CD8-positive, alpha-beta memory T cell (primary cell): Measurements from ENCODE around the gene DCDC2C. TPM values are rescaled to one million over a fixed set of nuclear protein-coding genes. Genes with fewer than 3 reads are reported as not detected.

Source experiments
- CTCF ChIA-PET: fragments of 350-600 bp; sonication (Branson Sonifier 250); formaldehyde crosslinking; loops from one replicate; lab custom pipeline; 2021; ENCODE audit warnings: antibody characterized with exemption; lab: Charles Lee
- POLR2A ChIA-PET: fragments of 350-600 bp; sonication (Branson Sonifier 250); formaldehyde crosslinking; loops from one replicate; lab custom pipeline; 2021; ENCODE audit warnings: antibody characterized with exemption; lab: Charles Lee
- DNase-seq, 5 donors: peaks; one replicate each; pipeline versions ENCODE4 v3.0.0 to v3.0.0-alpha.2; 2020 to 2022; ENCODE audit warnings: mixed read lengths in 1 of 5
- H3K27ac ChIP-seq: one replicate; pipeline ENCODE4 v1.7.0; 2013; ENCODE audit warnings: low read depth, mild to moderate bottlenecking, low read length, moderate library complexity
- H3K27me3 ChIP-seq: 2 replicates; pipeline ENCODE4 v1.7.0; 2013; ENCODE audit warnings: low read length, mild to moderate bottlenecking; ENCODE audit not compliant: insufficient read depth, poor library complexity, severe bottlenecking
- H3K36me3 ChIP-seq: 2 replicates; pipeline ENCODE4 v1.7.0; 2013; ENCODE audit warnings: mild to moderate bottlenecking, low read length, moderate library complexity; ENCODE audit not compliant: insufficient read depth
- H3K4me1 ChIP-seq: 2 replicates; pipeline ENCODE4 v1.7.0; 2013; ENCODE audit warnings: mild to moderate bottlenecking, low read length, moderate library complexity; ENCODE audit not compliant: insufficient read depth
- H3K4me3 ChIP-seq: 2 replicates; pipeline ENCODE4 v1.7.0; 2013; ENCODE audit warnings: mild to moderate bottlenecking, low read length
- H3K9me3 ChIP-seq: 2 replicates; pipeline ENCODE4 v1.7.0; 2013; ENCODE audit warnings: mild to moderate bottlenecking, low read length
- H3K27ac Mint-ChIP-seq, 8 donors: one replicate each; pipeline ENCODE4 v1.8.0; 2020 to 2021; ENCODE audit warnings: mixed read lengths in 8 of 8, mild to moderate bottlenecking in 6 of 8, inconsistent platforms in 3 of 8, moderate library complexity in 3 of 8
- H3K27me3 Mint-ChIP-seq, 2 donors: one replicate each; pipeline ENCODE4 v1.8.0; 2020 to 2021; ENCODE audit warnings: mixed read lengths in 2 of 2, mild to moderate bottlenecking in 1 of 2, moderate library complexity in 1 of 2
- H3K36me3 Mint-ChIP-seq, 3 donors: one replicate each; pipeline ENCODE4 v1.8.0; 2020 to 2021; ENCODE audit warnings: mixed read lengths in 3 of 3, inconsistent platforms in 1 of 3, mild to moderate bottlenecking in 1 of 3
- H3K4me1 Mint-ChIP-seq, 3 donors: one replicate each; pipeline ENCODE4 v1.8.0; 2020 to 2021; ENCODE audit warnings: mixed read lengths in 3 of 3, inconsistent platforms in 1 of 3, mild to moderate bottlenecking in 1 of 3
- H3K4me3 Mint-ChIP-seq, 7 donors: one replicate each; pipeline ENCODE4 v1.8.0; 2020 to 2021; ENCODE audit warnings: mixed read lengths in 7 of 7, mild to moderate bottlenecking in 6 of 7, moderate library complexity in 4 of 7, inconsistent platforms in 2 of 7
- H3K9me3 Mint-ChIP-seq, 5 donors: one replicate each; pipeline ENCODE4 v1.8.0; 2020 to 2022; ENCODE audit warnings: mixed read lengths in 5 of 5, mild to moderate bottlenecking in 3 of 5, moderate library complexity in 2 of 5, inconsistent platforms in 1 of 5
- polyA plus RNA-seq: library from polyadenylated mRNA; unstranded; fragments of 300-500 nt; fragmentation: Illumina TruSeq; gene quantifications from one replicate; pipeline ENCODE4 v1.2.3, GENCODE V29; 2021
- total RNA-seq, 2 experiments: library from RNA; stranded (reverse); gene quantifications; one replicate each; pipeline ENCODE4 v1.2.3, GENCODE V29; 2021

Gene DCDC2C
- total and polyA plus RNA-seq, 3 experiments from 2014 or later = not detected

DNA sequence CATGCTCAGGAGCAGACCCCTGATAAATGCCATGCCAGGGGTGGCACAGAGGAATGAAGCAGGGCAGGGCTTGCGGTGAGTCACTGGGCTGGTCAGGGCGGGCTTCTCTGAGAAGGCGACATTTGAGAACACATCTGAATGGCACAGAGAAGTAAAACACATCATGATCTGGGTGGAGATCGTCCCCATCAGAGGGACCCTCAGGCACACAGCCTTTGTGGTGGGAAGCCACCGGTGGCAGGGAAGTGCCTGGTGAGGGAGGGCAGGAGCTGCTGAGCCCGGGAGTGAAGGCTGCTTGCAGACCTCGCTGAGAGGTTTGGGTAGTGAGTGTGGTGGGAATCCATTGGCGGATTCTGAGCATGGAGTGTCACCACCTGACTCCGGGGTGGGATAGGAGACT, 44.5 kb downstream of the DCDC2C start:
- Mint-ChIP-seq H3K4me1 (no peaks in the 10 kb centered on the region), H3K27ac (no peak overlapping the region), H3K9me3 (no peaks in the 10 kb centered on the region), H3K27me3 (peaks cover 0 to 12% of the 10 kb centered on the region in 2 donors), H3K4me3 (no peak overlapping the region), H3K36me3 (no peaks in the 10 kb centered on the region)
- Histone ChIP-seq H3K36me3 (no peaks in the 10 kb centered on the region), H3K4me1 (no peaks in the 10 kb centered on the region), H3K27ac (no peak overlapping the region), H3K9me3 (no peaks in the 10 kb centered on the region), H3K4me3 (no peak overlapping the region), H3K27me3 (no peaks in the 10 kb centered on the region)
- CTCF ChIA-PET = no interaction called here
- DNase-seq = no peak
- POLR2A ChIA-PET = no interaction called here

DNA sequence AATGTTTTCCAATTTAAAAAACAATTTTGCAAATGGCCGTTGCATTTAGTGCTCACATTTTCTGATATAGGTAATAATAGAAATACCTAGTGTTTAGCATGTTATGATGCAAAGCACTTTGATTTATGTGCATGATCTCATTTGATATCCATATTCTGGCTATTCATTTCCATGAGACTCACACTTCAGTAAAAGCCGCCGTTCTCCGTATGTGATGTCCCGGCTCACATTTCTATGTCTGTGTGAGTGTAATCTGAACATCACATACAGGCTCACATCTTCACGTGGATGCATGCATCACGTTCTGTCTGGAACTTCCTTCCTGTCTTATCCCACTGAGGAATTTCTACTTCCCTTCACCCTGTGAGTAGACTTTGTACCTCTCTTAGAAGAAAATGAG, 45.8 kb downstream of the DCDC2C start:
- Mint-ChIP-seq H3K4me3 (no peak overlapping the region), H3K4me1 (no peaks in the 10 kb centered on the region), H3K9me3 (no peaks in the 10 kb centered on the region), H3K36me3 (no peaks in the 10 kb centered on the region), H3K27ac (no peak overlapping the region), H3K27me3 (peaks cover 0 to 12% of the 10 kb centered on the region in 2 donors)
- no peaks in the 10 kb centered on the region for H3K4me1 ChIP-seq
- no peaks in the 10 kb centered on the region for H3K27me3 ChIP-seq
- H3K36me3 ChIP-seq = no peaks in the 10 kb centered on the region
- ChIA-PET CTCF (no interaction called here), POLR2A (no interaction called here)
- no peak overlapping the region for H3K4me3 ChIP-seq
- H3K9me3 ChIP-seq = no peaks in the 10 kb centered on the region
- DNase-seq = no peak
- no peak overlapping the region for H3K27ac ChIP-seq

DNA sequence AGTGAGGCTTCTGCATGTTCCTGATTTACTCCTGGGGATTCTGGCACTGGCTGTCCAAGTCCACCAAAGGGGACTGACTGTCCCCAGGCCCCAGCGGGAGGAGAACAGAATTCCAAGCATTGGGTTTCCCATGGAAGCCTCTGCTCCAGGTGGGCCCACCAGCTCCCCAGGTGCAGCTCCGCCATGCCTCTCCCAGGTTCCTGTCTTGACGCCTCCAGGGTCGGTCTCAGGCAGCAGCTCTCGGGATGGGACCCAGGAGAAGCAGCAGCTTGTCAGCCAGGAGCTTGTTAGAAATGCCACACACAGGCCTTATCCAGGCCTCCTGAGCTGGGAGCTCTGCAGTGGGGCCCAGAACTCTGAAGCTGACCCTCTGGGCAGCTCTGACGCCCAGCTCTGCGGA, 47.9 kb downstream of the DCDC2C start:
- Mint-ChIP-seq H3K36me3 (no peaks in the 10 kb centered on the region), H3K27ac (no peak overlapping the region), H3K9me3 (no peaks in the 10 kb centered on the region), H3K4me1 (no peaks in the 10 kb centered on the region), H3K4me3 (no peak overlapping the region), H3K27me3 (peaks cover 0 to 12% of the 10 kb centered on the region in 2 donors)
- DNase-seq = no peak
- ChIA-PET CTCF (no interaction called here), POLR2A (no interaction called here)
- no peaks in the 10 kb centered on the region for H3K4me1 ChIP-seq
- H3K27me3 ChIP-seq = no peaks in the 10 kb centered on the region
- no peak overlapping the region for H3K4me3 ChIP-seq
- no peak overlapping the region for H3K27ac ChIP-seq
- no peaks in the 10 kb centered on the region for H3K36me3 ChIP-seq
- no peaks in the 10 kb centered on the region for H3K9me3 ChIP-seq

GRCh38 chr2:3751806-3752205, 48.4 kb downstream of the DCDC2C start:
- DNase-seq = no peak
- H3K27me3 Mint-ChIP-seq = peaks cover 0 to 12% of the 10 kb centered on the region in 2 donors
- H3K27ac Mint-ChIP-seq = peak overlapping the region in 1 of 8 donors; percentile 28
- no peaks in the 10 kb centered on the region for H3K27me3 ChIP-seq
- POLR2A ChIA-PET = no interaction called here
- no peak overlapping the region for H3K4me3 Mint-ChIP-seq
- no peaks in the 10 kb centered on the region for H3K4me1 Mint-ChIP-seq
- CTCF ChIA-PET = no interaction called here
- H3K9me3 Mint-ChIP-seq = no peaks in the 10 kb centered on the region
- no peak overlapping the region for H3K4me3 ChIP-seq
- H3K36me3 Mint-ChIP-seq = no peaks in the 10 kb centered on the region
- H3K27ac ChIP-seq = no peak overlapping the region
- H3K36me3 ChIP-seq = no peaks in the 10 kb centered on the region
- H3K4me1 ChIP-seq = no peaks in the 10 kb centered on the region
- H3K9me3 ChIP-seq = no peaks in the 10 kb centered on the region

GRCh38 chr2:3752376-3752775, 49.0 kb downstream of the DCDC2C start:
- CTCF ChIA-PET = no interaction called here
- no peaks in the 10 kb centered on the region for H3K4me1 ChIP-seq
- DNase-seq = no peak
- Mint-ChIP-seq H3K4me3 (no peak overlapping the region), H3K27me3 (peaks cover 0 to 12% of the 10 kb centered on the region in 2 donors), H3K9me3 (no peaks in the 10 kb centered on the region), H3K4me1 (no peaks in the 10 kb centered on the region), H3K27ac (no peak overlapping the region), H3K36me3 (no peaks in the 10 kb centered on the region)
- H3K36me3 ChIP-seq = no peaks in the 10 kb centered on the region
- no peak overlapping the region for H3K27ac ChIP-seq
- H3K27me3 ChIP-seq = no peaks in the 10 kb centered on the region
- no peak overlapping the region for H3K4me3 ChIP-seq
- H3K9me3 ChIP-seq = no peaks in the 10 kb centered on the region
- POLR2A ChIA-PET = no interaction called here

DNA sequence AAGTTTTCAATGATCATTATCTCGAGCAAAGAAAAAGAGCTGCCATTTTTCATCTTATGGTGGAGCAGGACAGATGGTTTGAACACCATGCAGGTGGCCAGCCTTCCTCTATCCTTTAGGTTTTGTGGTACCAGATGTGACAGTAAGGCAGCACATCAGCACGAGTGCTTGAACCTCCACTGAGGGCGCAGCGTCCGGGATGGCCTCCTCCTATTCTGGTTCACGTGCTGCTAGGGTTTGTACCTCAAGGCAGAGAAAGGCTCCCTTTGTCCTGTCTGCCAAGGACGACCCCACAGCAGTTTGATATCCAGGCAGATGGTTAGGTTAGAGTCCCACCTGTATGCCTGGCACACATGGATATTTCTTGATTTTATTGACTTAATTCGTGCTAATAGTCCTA, 50.2 kb downstream of the DCDC2C start:
- ChIA-PET CTCF (no interaction called here), POLR2A (no interaction called here)
- Histone ChIP-seq H3K27me3 (no peaks in the 10 kb centered on the region), H3K9me3 (no peaks in the 10 kb centered on the region), H3K36me3 (no peaks in the 10 kb centered on the region), H3K27ac (no peak overlapping the region), H3K4me1 (no peaks in the 10 kb centered on the region), H3K4me3 (no peak overlapping the region)
- Mint-ChIP-seq H3K36me3 (no peaks in the 10 kb centered on the region), H3K27ac (no peak overlapping the region), H3K4me1 (no peaks in the 10 kb centered on the region), H3K9me3 (no peaks in the 10 kb centered on the region), H3K4me3 (no peak overlapping the region), H3K27me3 (peaks cover 0 to 12% of the 10 kb centered on the region in 2 donors)
- no peak for DNase-seq

DNA sequence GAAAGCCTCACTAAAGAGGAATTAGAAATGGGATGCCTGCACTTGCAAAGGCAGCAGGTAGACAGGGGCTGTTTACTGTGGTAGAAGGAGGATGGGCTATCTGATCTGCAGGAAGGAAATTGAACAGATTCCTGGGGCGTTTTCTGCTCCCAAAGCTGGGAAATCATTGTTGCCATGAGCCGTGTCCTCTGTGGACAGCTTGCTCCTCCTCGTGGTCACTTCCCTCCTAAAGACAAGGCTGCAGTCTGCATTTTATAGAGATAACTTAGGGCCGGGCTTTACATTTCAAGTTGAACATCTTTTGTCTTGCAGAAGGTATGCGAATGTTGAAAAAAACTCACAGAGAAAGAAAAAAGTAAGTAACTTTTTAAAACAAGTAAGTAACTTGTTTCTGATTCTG, 50.9 kb downstream of the DCDC2C start:
- Mint-ChIP-seq H3K36me3 (no peaks in the 10 kb centered on the region), H3K27ac (no peak overlapping the region), H3K9me3 (no peaks in the 10 kb centered on the region), H3K4me3 (no peak overlapping the region), H3K27me3 (peaks cover 0 to 14% of the 10 kb centered on the region in 2 donors), H3K4me1 (no peaks in the 10 kb centered on the region)
- H3K4me1 ChIP-seq = no peaks in the 10 kb centered on the region
- H3K27me3 ChIP-seq = no peaks in the 10 kb centered on the region
- ChIA-PET CTCF (no interaction called here), POLR2A (no interaction called here)
- H3K27ac ChIP-seq = no peak overlapping the region
- H3K36me3 ChIP-seq = no peaks in the 10 kb centered on the region
- no peak overlapping the region for H3K4me3 ChIP-seq
- no peak for DNase-seq
- no peaks in the 10 kb centered on the region for H3K9me3 ChIP-seq

GRCh38 chr2:3754795-3755194, 51.4 kb downstream of the DCDC2C start:
- H3K9me3 Mint-ChIP-seq = no peaks in the 10 kb centered on the region
- Histone ChIP-seq H3K4me3 (no peak overlapping the region), H3K36me3 (no peaks in the 10 kb centered on the region), H3K4me1 (no peaks in the 10 kb centered on the region), H3K27ac (no peak overlapping the region), H3K27me3 (no peaks in the 10 kb centered on the region), H3K9me3 (no peaks in the 10 kb centered on the region)
- H3K27ac Mint-ChIP-seq = no peak overlapping the region
- no peaks in the 10 kb centered on the region for H3K4me1 Mint-ChIP-seq
- CTCF ChIA-PET = no interaction called here
- peaks cover 0 to 17% of the 10 kb centered on the region in 2 donors for H3K27me3 Mint-ChIP-seq
- POLR2A ChIA-PET = no interaction called here
- H3K36me3 Mint-ChIP-seq = no peaks in the 10 kb centered on the region
- no peak overlapping the region for H3K4me3 Mint-ChIP-seq
- no peak for DNase-seq

DNA sequence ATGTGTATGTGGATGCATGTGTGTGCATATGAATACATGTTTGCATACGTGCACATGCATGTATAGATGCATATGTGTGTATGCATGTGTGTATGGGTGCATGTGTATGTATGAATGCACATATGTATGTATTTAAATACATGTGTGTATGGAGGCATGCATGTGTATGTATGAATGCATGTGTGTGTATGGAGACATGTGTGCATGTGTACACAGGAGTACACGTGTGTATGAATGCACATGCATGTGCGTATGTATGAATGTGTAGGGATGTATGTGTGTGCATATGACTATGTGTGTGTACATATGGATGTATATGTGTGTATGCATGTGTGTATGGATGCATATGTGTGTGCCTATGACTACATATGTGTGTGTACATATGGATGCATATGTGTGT, 51.9 kb downstream of the DCDC2C start:
- Histone ChIP-seq H3K36me3 (no peaks in the 10 kb centered on the region), H3K9me3 (no peaks in the 10 kb centered on the region), H3K4me1 (no peaks in the 10 kb centered on the region), H3K27me3 (no peaks in the 10 kb centered on the region), H3K27ac (no peak overlapping the region), H3K4me3 (no peak overlapping the region)
- no peak for DNase-seq
- H3K9me3 Mint-ChIP-seq = no peaks in the 10 kb centered on the region
- no peak overlapping the region for H3K4me3 Mint-ChIP-seq
- CTCF ChIA-PET = no interaction called here
- H3K27me3 Mint-ChIP-seq = peaks cover 1 to 22% of the 10 kb centered on the region in 2 donors
- no peak overlapping the region for H3K27ac Mint-ChIP-seq
- no peaks in the 10 kb centered on the region for H3K4me1 Mint-ChIP-seq
- POLR2A ChIA-PET = no interaction called here
- H3K36me3 Mint-ChIP-seq = no peaks in the 10 kb centered on the region
